GM20431 (cell line): ENCODE measurements around the gene GALNT16.
"Not testable (repeated sequence)": the region's sequence is repeated elsewhere in the genome, so short reads cannot be mapped to it uniquely, and the experiment has no call there.

Experiments used
- in situ Hi-C: fragments of 300-500 bp; cut with MseI, MboI; formaldehyde crosslinking; loops from one replicate; pipeline ENCODE4 v1.15.0; 2020; ENCODE audit warnings: low sequenced_read_pairs; ENCODE audit not compliant: unreplicated experiment

Gene GALNT16

GRCh38 chr14:69259527-69260189, at the start of gene GALNT16:
TSS of gene GALNT16 (plus strand) at chr14:69260158. CDS start at chr14:69260291, 133 bp downstream.
- in situ Hi-C loops = loop anchor here (10.0 kb wide), 1 partner anchor 195 kb away; no protein-coding TSS in a partner anchor

- in situ Hi-C loops = no loop called here
Observed at GRCh38 chr14:69214393-69214792, 45.6 kb upstream of the GALNT16 start.

DNA sequence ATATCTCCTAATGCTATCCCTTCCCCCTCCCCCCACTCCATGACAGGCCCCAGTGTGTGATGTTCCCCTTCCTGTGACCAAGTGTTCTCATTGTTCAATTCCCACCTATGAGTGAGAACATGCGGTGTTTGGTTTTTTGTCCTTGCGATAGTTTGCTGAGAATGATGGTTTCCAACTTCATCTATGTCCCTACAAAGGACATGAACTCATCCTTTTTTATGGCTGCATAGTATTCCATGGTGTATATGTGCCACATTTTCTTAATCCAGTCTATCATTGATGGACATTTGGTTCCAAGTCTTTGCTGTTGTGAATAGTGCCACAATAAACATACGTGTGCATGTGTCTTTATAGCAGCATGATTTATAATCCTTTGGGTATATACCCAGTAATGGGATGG, 42.3 kb upstream of the GALNT16 start:
- in situ Hi-C loops = not testable (repeated sequence)

DNA sequence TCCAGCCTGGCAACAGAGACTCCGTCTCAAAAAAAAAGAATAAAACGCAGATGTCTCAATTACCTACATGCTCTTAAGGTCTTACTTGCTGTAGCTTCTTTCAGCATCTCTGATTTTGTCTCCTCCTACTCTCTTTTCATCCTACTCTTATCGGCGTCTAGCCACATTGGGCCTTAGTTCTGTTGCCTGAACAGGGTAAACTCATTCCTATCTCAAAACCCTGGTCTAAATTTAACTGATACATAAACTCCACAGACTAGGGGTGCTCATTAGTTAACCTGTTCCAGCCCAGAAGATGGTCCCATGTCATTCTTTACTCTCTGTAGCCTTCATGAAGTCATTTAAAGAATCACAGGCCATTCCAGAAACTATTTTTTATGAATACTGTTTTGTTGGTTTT, 35.0 kb upstream of the GALNT16 start:
- in situ Hi-C loops = loop anchor here (25.0 kb wide), 1 partner anchor 337 kb away; the partner anchor contains the start of gene CCDC177

GRCh38 chr14:69226178-69226577, 33.8 kb upstream of the GALNT16 start:
- in situ Hi-C loops = loop anchor here (25.0 kb wide), 1 partner anchor 336 kb away; the partner anchor contains the start of gene CCDC177

GRCh38 chr14:69226736-69227135, 33.2 kb upstream of the GALNT16 start:
- in situ Hi-C loops = loop anchor here (25.0 kb wide), 1 partner anchor 336 kb away; the partner anchor contains the start of gene CCDC177

DNA sequence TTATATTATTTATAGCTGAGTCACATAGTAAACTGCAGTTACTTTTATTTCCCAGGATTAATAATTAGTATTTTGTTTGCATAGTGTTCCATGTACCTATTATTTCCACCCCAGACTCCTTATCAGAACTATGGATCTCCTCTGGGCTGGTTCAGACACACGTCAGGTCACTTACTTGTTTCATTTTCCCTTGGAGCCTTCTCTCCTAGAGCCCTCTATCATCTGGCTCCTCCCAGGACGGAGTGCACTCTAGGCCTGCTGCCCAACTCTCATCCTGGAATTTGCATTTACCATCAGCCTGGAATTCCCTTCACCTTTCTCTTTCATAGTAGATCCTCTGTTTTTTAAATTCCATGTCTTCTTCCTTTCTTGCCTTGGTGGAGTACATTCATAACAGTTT, 28.5 kb upstream of the GALNT16 start:
- in situ Hi-C loops = loop anchor here (25.0 kb wide), 1 partner anchor 331 kb away; the partner anchor contains the start of gene CCDC177

- in situ Hi-C loops = loop anchor here (25.0 kb wide), 1 partner anchor 330 kb away; the partner anchor contains the start of gene CCDC177
Observed at GRCh38 chr14:69232388-69232787, 27.6 kb upstream of the GALNT16 start.

DNA sequence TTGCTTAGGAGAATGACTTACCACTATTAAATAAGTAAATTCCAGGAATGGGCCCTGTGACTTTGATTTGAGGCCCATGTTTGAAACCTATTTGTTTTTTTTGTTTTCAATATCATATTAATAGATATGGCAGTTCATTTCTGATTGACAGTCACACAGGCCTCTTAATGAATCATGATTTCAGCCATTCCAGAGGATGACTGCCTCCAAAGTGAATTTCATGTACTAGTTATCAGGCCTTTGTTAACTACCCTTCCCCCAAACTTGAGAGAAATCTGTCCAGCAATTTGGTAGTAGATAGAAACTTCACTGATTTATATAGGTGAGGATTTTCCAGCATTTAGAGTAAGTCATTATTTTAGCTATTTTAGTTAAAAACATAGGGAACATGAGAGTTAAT, 25.9 kb upstream of the GALNT16 start:
- in situ Hi-C loops = loop anchor here (25.0 kb wide), 1 partner anchor 328 kb away; the partner anchor contains the start of gene CCDC177

- in situ Hi-C loops = loop anchor here (25.0 kb wide), 1 partner anchor 327 kb away; the partner anchor contains the start of gene CCDC177
Observed at GRCh38 chr14:69235708-69236107, 24.2 kb upstream of the GALNT16 start.

DNA sequence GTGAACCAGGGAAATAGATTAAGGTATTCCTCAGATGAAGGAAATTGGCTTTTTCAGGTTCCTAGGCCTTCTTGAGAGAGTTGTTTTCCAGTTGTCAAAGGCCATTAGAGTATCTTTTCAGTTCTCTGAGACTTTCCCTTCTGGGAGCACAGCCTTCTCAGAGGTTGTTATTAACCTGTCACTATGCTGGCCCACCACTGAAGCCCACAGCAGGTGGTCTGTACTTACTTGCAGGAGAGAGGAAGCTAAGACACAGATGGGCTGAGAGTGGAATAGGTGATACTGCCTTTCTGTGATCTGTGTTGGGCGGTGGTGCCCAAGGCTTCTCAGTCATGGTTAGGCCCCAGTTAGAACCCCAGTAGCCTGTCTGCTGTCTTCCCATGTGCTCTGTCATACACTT, 22.8 kb upstream of the GALNT16 start:
- in situ Hi-C loops = loop anchor here (25.0 kb wide), 1 partner anchor 325 kb away; the partner anchor contains the start of gene CCDC177

DNA sequence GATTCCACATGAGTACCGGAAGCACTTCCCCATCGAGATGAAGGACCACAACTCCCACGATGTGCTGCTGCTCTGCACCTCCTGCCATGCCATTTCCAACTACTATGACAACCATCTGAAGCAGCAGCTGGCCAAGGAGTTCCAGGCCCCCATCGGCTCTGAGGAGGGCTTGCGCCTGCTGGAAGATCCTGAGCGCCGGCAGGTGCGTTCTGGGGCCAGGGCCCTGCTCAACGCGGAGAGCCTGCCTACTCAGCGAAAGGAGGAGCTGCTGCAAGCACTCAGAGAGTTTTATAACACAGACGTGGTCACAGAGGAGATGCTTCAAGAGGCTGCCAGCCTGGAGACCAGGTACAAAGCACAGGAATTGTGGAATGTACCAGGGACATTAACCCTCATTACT, 22.4 kb upstream of the GALNT16 start:
- in situ Hi-C loops = loop anchor here (25.0 kb wide), 1 partner anchor 325 kb away; the partner anchor contains the start of gene CCDC177

- in situ Hi-C loops = loop anchor here (25.0 kb wide), 1 partner anchor 323 kb away; the partner anchor contains the start of gene CCDC177
Observed at GRCh38 chr14:69238883-69239282, 21.1 kb upstream of the GALNT16 start.

DNA sequence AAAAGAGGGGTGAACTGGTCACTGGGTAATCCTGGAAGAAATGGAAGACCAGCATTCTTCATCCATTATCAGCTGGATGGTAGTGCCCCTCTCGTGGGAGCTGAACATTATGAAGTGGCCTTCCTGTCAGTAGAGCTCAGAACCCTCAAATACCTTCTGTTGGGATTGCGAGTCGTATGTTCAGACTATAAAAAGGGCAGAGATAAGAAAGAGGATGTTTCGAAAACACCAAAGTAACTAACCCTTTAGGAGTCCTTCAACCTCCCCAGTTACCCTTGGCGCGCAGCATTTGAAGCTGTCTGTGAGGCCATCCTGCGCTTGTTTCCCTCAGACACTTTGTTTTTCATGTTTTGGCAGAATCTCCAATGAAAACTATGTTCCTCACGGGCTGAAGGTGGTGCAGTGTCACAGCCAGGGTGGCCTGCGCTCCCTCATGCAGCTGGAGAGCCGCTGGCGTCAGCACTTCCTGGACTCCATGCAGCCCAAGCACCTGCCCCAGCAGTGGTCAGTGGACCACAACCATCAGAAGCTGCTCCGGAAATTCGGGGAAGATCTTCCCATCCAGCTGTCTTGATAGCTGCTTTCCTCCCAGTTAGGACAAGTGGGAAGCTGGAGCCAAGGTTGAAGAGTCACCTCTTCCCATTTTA, 19.3 kb upstream of the GALNT16 start:
- in situ Hi-C loops = loop anchor here (25.0 kb wide), 1 partner anchor 322 kb away; the partner anchor contains the start of gene CCDC177

DNA sequence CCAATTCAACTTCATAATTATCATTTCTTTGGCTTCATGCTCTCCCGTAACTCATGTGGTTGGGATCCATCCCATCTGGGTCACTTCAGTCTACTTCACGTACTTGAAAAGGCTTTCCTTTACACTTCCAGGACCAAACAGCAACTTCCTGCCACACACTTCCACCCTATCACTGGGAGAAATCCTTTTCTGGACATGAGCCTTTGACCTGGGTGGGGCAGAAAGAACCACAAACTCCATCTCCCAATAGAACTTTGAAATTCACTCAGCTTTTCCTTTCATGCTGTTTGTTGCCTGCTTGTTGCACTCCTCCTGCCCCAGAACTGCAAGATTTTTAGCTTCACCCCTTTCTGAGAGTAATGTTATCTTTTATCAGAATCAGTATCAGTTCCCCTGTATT, 18.4 kb upstream of the GALNT16 start:
- in situ Hi-C loops = loop anchor here (25.0 kb wide), 1 partner anchor 321 kb away; the partner anchor contains the start of gene CCDC177

- in situ Hi-C loops = loop anchor here (25.0 kb wide), 1 partner anchor 320 kb away; the partner anchor contains the start of gene CCDC177
Observed at GRCh38 chr14:69242311-69243224, 17.4 kb upstream of the GALNT16 start.

- in situ Hi-C loops = loop anchor here (25.0 kb wide), 1 partner anchor 317 kb away; the partner anchor contains the start of gene CCDC177
Observed at GRCh38 chr14:69244946-69245345, 15.0 kb upstream of the GALNT16 start.

DNA sequence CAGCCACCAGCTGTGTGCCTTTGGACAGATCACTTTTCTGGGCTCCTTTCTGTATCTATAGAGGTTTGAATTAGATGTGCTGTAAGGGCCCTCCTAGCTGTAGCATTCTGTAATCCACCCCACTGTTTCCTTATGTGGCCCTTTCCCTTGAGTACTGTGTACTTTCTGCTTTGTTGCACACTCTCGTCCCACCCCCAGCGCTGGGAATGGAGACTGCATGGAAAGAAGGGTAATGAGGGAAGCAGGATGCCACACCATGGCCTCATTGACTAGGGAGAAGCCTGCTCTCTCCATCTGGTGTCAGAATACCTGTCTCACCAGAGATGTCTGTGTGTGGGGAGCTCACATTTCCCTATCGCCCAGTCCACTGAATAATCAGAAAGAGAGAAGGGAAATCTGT, 13.6 kb upstream of the GALNT16 start:
- in situ Hi-C loops = loop anchor here (25.0 kb wide), 1 partner anchor 316 kb away; the partner anchor contains the start of gene CCDC177

DNA sequence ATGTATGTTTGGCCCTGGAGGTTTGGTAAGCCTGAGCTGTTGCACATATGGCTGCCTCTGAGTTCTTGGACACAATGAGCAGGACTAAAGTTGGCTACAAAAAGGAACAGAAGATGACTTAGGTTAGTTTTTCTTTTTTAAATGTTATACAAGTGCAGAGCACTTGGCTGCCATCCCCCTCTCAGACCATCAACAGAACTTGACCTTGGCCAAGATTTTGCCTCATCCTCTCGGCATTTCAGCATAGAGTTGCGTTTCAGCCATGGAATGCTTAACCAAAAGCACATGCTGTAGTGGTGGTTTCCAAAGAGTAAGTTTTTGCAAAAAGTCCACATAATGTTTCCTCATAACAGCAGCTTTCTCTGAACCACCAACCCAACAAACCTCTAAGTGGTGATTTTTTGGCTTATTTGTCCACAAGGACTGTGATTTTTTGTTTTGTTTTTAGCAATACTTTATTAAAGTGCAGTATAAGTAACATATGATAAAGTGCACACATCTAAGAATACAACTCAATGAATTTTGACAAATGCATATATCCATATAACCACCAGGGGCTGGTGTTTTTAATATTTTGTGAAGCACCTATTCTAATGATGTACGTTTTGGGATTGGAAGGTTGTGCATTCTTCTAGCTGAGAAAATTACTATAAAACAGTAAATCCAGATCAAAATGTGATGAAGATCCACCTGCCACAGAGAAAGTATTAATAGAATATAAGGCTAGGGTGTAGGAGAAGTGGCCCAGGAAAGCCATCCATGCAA, 12.1 kb upstream of the GALNT16 start:
- in situ Hi-C loops = loop anchor here (25.0 kb wide), 1 partner anchor 314 kb away; the partner anchor contains the start of gene CCDC177
